Adrenal gland (tissue), 5 donors: Measurements from ENCODE around the gene TIFAB.

Experiments used
- POLR2A ChIP-seq, 2 donors: fragments of 450-650 bp; IDR thresholded peaks; one replicate each; pipeline ENCODE4 v1.6.1; 2017; ENCODE audit warnings: antibody characterized with exemption in 2 of 2, mild to moderate bottlenecking in 2 of 2, moderate library complexity in 1 of 2
- TF ChIP-seq, protein P1 (sequence below), 6 experiments: fragments of 450-650 bp in 4 of 6; fragments of 200-600 bp in 2 of 6; sonication (generic) in 1 of 6; IDR thresholded peaks; 1 replicate in 5 of 6; 2 replicates in 1 of 6; pipeline versions ENCODE4 v1.5.1 to v1.8.0; 2016 to 2021; ENCODE audit warnings: antibody characterized with exemption in 6 of 6, mild to moderate bottlenecking in 2 of 6, moderate library complexity in 1 of 6
- donor health status: DM: no; HTN: no; CAD: no.

DNA sequence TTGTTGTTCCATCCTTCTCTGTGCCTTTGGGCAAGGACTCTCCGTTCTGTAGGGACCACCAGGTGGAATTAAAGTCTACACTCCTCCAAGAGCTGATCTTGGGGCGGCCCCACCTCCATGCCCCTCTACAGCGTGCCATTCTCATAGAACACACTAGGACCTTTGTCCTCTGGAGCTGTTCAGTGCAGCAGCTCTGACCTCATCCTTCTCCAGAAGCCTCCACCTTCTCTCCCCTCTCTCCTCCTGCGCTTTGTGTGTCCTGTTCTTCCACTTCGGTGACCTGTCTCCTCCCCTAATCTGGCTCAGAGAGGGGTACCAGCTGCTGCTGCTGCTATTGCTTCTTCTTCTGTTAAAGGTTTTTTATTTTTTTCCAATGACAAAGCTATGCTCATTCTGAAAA, 51.3 kb downstream of the TIFAB start:
- TF ChIP-seq, protein P1, sequence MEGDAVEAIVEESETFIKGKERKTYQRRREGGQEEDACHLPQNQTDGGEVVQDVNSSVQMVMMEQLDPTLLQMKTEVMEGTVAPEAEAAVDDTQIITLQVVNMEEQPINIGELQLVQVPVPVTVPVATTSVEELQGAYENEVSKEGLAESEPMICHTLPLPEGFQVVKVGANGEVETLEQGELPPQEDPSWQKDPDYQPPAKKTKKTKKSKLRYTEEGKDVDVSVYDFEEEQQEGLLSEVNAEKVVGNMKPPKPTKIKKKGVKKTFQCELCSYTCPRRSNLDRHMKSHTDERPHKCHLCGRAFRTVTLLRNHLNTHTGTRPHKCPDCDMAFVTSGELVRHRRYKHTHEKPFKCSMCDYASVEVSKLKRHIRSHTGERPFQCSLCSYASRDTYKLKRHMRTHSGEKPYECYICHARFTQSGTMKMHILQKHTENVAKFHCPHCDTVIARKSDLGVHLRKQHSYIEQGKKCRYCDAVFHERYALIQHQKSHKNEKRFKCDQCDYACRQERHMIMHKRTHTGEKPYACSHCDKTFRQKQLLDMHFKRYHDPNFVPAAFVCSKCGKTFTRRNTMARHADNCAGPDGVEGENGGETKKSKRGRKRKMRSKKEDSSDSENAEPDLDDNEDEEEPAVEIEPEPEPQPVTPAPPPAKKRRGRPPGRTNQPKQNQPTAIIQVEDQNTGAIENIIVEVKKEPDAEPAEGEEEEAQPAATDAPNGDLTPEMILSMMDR (IDR thresholded peaks at IDR 0.05), result no peak
- no peak for TF ChIP-seq POLR2A (IDR thresholded peaks at IDR 0.05)
